SK-N-SH treated with all-trans-retinoic acid at 6 μM for 48 hours (cell line): ENCODE measurements around the gene CAMSAP2.

Source experiments
- SNAI2 ChIP-seq: fragments of 250-450 bp; sonication (Bioruptor Pico); IDR thresholded peaks from 2 replicates; pipeline ENCODE4 v1.5.0; 2020; ENCODE audit warnings: mild to moderate bottlenecking, moderate library complexity
- ZC3H10 ChIP-seq: fragments of 250-450 bp; sonication (Bioruptor Pico); IDR thresholded peaks from 2 replicates; pipeline ENCODE4 v1.5.1; 2021; ENCODE audit warnings: mild to moderate bottlenecking, moderate library complexity
- ZFP3 ChIP-seq: fragments of 250-450 bp; sonication (Bioruptor Pico); IDR thresholded peaks from 2 replicates; pipeline ENCODE4 v1.5.0; 2020; ENCODE audit warnings: mild to moderate bottlenecking, moderate library complexity
- ZFP30 ChIP-seq: fragments of 450-650 bp; formaldehyde crosslinking; IDR thresholded peaks from 2 replicates; pipeline ENCODE4 v1.5.0; 2022; ENCODE audit warnings: mild to moderate bottlenecking, moderate library complexity
- ZNF70 ChIP-seq: fragments of 450-650 bp; formaldehyde crosslinking; IDR thresholded peaks from 2 replicates; pipeline ENCODE4 v1.5.0; 2020; ENCODE audit warnings: mild to moderate bottlenecking, moderate library complexity
- ZNF8 ChIP-seq: fragments of 450-650 bp; formaldehyde crosslinking; IDR thresholded peaks from 2 replicates; pipeline ENCODE4 v1.5.0; 2020; ENCODE audit warnings: mild to moderate bottlenecking, moderate library complexity
- TF ChIP-seq, protein P1 (sequence below): fragments of 250-450 bp; sonication (Bioruptor Pico); IDR thresholded peaks from 2 replicates; pipeline ENCODE4 v1.8.0; 2020; ENCODE audit warnings: mild to moderate bottlenecking, moderate library complexity, borderline replicate concordance
- TF ChIP-seq, protein P2 (sequence below): fragments of 250-450 bp; sonication (Bioruptor Pico); IDR thresholded peaks from 2 replicates; pipeline ENCODE4 v1.5.1; 2020; ENCODE audit warnings: low read depth, mild to moderate bottlenecking, moderate library complexity

- TF ChIP-seq ZNF8, result no peak
- TF ChIP-seq ZC3H10 (CRISPR knock-in tag), result no peak
- no peak for TF ChIP-seq ZFP30 (CRISPR knock-in tag)
- TF ChIP-seq ZNF70 (CRISPR knock-in tag), result no peak
- TF ChIP-seq, protein P1, sequence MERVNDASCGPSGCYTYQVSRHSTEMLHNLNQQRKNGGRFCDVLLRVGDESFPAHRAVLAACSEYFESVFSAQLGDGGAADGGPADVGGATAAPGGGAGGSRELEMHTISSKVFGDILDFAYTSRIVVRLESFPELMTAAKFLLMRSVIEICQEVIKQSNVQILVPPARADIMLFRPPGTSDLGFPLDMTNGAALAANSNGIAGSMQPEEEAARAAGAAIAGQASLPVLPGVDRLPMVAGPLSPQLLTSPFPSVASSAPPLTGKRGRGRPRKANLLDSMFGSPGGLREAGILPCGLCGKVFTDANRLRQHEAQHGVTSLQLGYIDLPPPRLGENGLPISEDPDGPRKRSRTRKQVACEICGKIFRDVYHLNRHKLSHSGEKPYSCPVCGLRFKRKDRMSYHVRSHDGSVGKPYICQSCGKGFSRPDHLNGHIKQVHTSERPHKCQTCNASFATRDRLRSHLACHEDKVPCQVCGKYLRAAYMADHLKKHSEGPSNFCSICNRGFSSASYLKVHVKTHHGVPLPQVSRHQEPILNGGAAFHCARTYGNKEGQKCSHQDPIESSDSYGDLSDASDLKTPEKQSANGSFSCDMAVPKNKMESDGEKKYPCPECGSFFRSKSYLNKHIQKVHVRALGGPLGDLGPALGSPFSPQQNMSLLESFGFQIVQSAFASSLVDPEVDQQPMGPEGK (CRISPR knock-in tag), result no peak
- TF ChIP-seq, protein P2, sequence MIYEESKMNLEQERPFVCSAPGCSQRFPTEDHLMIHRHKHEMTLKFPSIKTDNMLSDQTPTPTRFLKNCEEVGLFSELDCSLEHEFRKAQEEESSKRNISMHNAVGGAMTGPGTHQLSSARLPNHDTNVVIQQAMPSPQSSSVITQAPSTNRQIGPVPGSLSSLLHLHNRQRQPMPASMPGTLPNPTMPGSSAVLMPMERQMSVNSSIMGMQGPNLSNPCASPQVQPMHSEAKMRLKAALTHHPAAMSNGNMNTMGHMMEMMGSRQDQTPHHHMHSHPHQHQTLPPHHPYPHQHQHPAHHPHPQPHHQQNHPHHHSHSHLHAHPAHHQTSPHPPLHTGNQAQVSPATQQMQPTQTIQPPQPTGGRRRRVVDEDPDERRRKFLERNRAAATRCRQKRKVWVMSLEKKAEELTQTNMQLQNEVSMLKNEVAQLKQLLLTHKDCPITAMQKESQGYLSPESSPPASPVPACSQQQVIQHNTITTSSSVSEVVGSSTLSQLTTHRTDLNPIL (CRISPR knock-in tag), result no peak
- TF ChIP-seq ZFP3 (CRISPR knock-in tag), result no peak
- no peak for TF ChIP-seq SNAI2 (CRISPR knock-in tag)
These were observed 169.6 kb downstream of the CAMSAP2 start for GRCh38 chr1:200908191-200908868.
